HepG2 (cell line): ENCODE results near the gene WDR62. TPM values are rescaled to one million over a fixed set of nuclear protein-coding genes. Genes with fewer than 3 reads are reported as not detected.

Experiments
- CAMTA2 ChIP-seq: sonication (generic); formaldehyde crosslinking; IDR thresholded peaks from 2 replicates; pipeline ENCODE4 v1.4.0; 2020; ENCODE audit warnings: mild to moderate bottlenecking, missing genetic modification reagents, borderline replicate concordance
- CC2D1A ChIP-seq: sonication (generic); formaldehyde crosslinking; IDR thresholded peaks from 2 replicates; pipeline ENCODE4 v1.8.1; 2023; ENCODE audit warnings: mild to moderate bottlenecking, missing genetic modification reagents
- ELF3 ChIP-seq: IDR thresholded peaks from 2 replicates; pipeline ENCODE4 v1.6.1; 2016; ENCODE audit warnings: missing genetic modification reagents, missing compliant biosample characterization
- HNF4G ChIP-seq, 2 experiments: sonication (generic) in 1 of 2; formaldehyde crosslinking in 1 of 2; IDR thresholded peaks; 2 replicates each; pipeline versions ENCODE4 v1.4.0 to v1.6.1; 2011 to 2020; ENCODE audit warnings: borderline replicate concordance in 2 of 2, low read depth in 2 of 2, mild to moderate bottlenecking in 2 of 2, low read length in 1 of 2, missing genetic modification reagents in 1 of 2, moderate library complexity in 1 of 2
- IRX3 ChIP-seq: sonication (generic); formaldehyde crosslinking; IDR thresholded peaks from 2 replicates; pipeline ENCODE4 v1.8.1; 2023; ENCODE audit warnings: mild to moderate bottlenecking, low read depth, missing genetic modification reagents, borderline replicate concordance
- MAF1 ChIP-seq: sonication (generic); formaldehyde crosslinking; IDR thresholded peaks from 2 replicates; pipeline ENCODE4 v1.5.0; 2020; ENCODE audit warnings: missing genetic modification reagents, borderline replicate concordance
- MAZ ChIP-seq, 2 experiments: sonication (generic) in 1 of 2; formaldehyde crosslinking in 1 of 2; IDR thresholded peaks; 2 replicates each; pipeline versions ENCODE4 v1.5.0 to v1.6.1; 2012 to 2020; ENCODE audit warnings: low read depth in 2 of 2, mild to moderate bottlenecking in 2 of 2, borderline replicate concordance in 1 of 2, improper control_type of control experiment in 1 of 2, low read length in 1 of 2, missing genetic modification reagents in 1 of 2, moderate library complexity in 1 of 2
- MYNN ChIP-seq: sonication (generic); formaldehyde crosslinking; IDR thresholded peaks from 2 replicates; pipeline ENCODE4 v1.4.0; 2020; ENCODE audit warnings: mild to moderate bottlenecking, low read depth, missing genetic modification reagents
- NFIC ChIP-seq: IDR thresholded peaks from 2 replicates; pipeline ENCODE4 v1.6.1; 2012; ENCODE audit warnings: mild to moderate bottlenecking, low read length, inconsistent platforms
- SALL2 ChIP-seq: sonication (generic); formaldehyde crosslinking; IDR thresholded peaks from 2 replicates; pipeline ENCODE4 v1.8.1; 2023; ENCODE audit warnings: mild to moderate bottlenecking, missing genetic modification reagents, inconsistent platforms
- SOX13 ChIP-seq, 3 experiments: fragments of 450-650 bp in 1 of 3; sonication (generic) in 1 of 3; formaldehyde crosslinking in 1 of 3; IDR thresholded peaks in 2 of 3; conservative IDR thresholded peaks in 1 of 3; 2 replicates each; pipeline versions ENCODE4 v1.5.0 to v1.6.1; 2016 to 2020; ENCODE audit warnings: antibody characterized with exemption in 1 of 3, mild to moderate bottlenecking in 1 of 3, missing compliant biosample characterization in 1 of 3, missing genetic modification reagents in 1 of 3, moderate library complexity in 1 of 3
- TFAP4 ChIP-seq: sonication (generic); IDR thresholded peaks from 2 replicates; pipeline ENCODE4 v1.6.1; 2016; ENCODE audit warnings: low read depth, borderline replicate concordance
- TMF1 ChIP-seq: sonication (generic); formaldehyde crosslinking; IDR thresholded peaks from 2 replicates; pipeline ENCODE4 v1.8.1; 2022; ENCODE audit warnings: low read depth, missing genetic modification reagents
- TSC22D2 ChIP-seq: sonication (generic); formaldehyde crosslinking; IDR thresholded peaks from 2 replicates; pipeline ENCODE4 v1.5.1; 2020; ENCODE audit warnings: missing genetic modification reagents, mild to moderate bottlenecking, borderline replicate concordance
- U2AF2 ChIP-seq: fragments of 200-400 bp; formaldehyde crosslinking; IDR thresholded peaks from 2 replicates; pipeline ENCODE4 v1.6.1; 2017; ENCODE audit warnings: low read depth, mild to moderate bottlenecking, low read length
- ZBTB2 ChIP-seq: sonication (generic); formaldehyde crosslinking; IDR thresholded peaks from 2 replicates; pipeline ENCODE4 v1.8.0; 2022; ENCODE audit warnings: low read depth, missing genetic modification reagents
- ZBTB8A ChIP-seq: sonication (generic); formaldehyde crosslinking; IDR thresholded peaks from 2 replicates; pipeline ENCODE4 v1.4.0; 2020; ENCODE audit warnings: mild to moderate bottlenecking, low read depth, missing genetic modification reagents, borderline replicate concordance
- ZKSCAN5 ChIP-seq: sonication (generic); formaldehyde crosslinking; IDR thresholded peaks from 2 replicates; pipeline ENCODE4 v1.5.1; 2020; ENCODE audit warnings: mild to moderate bottlenecking, missing genetic modification reagents
- ZNF724P ChIP-seq: sonication (generic); formaldehyde crosslinking; IDR thresholded peaks from 2 replicates; pipeline ENCODE4 v1.8.0; 2022; ENCODE audit warnings: missing genetic modification reagents, borderline replicate concordance
- ZNF879 ChIP-seq: sonication (generic); formaldehyde crosslinking; IDR thresholded peaks from 2 replicates; pipeline ENCODE4 v1.8.1; 2023; ENCODE audit warnings: missing genetic modification reagents
- polyA plus RNA-seq, 8 experiments: library from polyadenylated mRNA; depleted of rRNA in 3 of 8; stranded (reverse) in 7 of 8; unstranded in 1 of 8; fragments of >200 nt; fragmentation: Illumina TruSeq in 4 of 8; extraction: Trizol in 4 of 8; gene quantifications; 2 replicates each; pipeline versions ENCODE4 v1.2.1 to v1.2.3, GENCODE V29; 2011 to 2016; ENCODE audit warnings: low read depth in 4 of 8, missing spikeins in 1 of 8, mixed read lengths in 1 of 8; ENCODE audit not compliant: insufficient read depth in 1 of 8
- total RNA-seq, 5 experiments: library from RNA; depleted of rRNA; stranded (reverse); fragments of >200 nt; fragmentation: Illumina TruSeq; extraction: Trizol; gene quantifications; 2 replicates each; pipeline ENCODE4 v1.2.3, GENCODE V29; 2016; ENCODE audit warnings: low read depth in 1 of 5
- TF ChIP-seq, protein P1 (sequence below): sonication (generic); formaldehyde crosslinking; IDR thresholded peaks from 2 replicates; pipeline ENCODE4 v1.4.0; 2020; ENCODE audit warnings: missing genetic modification reagents
- TF ChIP-seq, protein P2 (sequence below): sonication (generic); formaldehyde crosslinking; IDR thresholded peaks from 2 replicates; pipeline ENCODE4 v1.5.0; 2020; ENCODE audit warnings: mild to moderate bottlenecking, low read depth, missing genetic modification reagents, borderline replicate concordance

The WDR62 gene
- total and polyA plus RNA-seq, 2 of the 13 experiments (the other 11 are each of a cell fraction or from before 2014, with no cell fraction given) = 5.8 to 12.5 TPM

DNA sequence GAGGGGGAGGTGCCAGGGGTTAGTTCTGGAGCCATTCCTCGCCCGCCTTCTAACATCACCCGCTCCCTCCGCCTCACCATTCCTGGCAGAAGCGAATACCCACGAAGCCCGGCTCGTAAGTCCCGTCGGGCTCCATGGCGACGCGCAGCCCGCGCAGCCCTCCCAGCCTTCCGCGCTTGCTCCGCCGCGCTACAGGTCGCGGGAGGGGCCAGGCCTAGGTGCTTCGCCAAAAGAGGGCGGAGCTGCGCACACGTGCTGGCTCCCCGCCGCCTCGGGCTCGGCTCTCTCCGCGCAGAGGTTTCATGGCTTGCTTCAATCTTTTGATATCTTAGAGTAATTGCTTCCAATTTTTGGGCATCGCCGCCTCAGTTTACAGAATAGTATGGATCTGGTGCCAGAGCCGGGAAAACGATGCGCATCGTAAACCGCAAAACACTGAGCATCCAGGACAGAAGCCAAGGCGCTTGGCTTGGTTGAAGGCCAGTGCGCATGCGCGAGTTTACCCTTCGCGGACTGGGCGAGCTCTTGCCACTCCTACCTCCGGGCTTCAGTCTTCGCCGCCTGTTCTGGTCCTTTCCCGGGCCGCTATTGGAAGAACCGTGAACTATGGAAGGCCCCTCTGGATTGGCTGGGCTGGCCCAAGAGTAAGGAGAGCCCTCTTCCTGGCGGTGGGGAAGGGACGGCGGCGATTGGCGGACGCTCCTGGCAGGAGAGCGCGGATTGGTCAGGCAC lies 60.2 kb downstream of the WDR62 start, which contains the start of gene POLR2I (continued):
- TF ChIP-seq ZBTB8A (peak; percentile 97), TFAP4 (0 out of 2 replicates have a peak, but pooled peaks have one; percentile 2), SALL2 (CRISPR knock-in tag) (peak; percentile 86; the same call in 1 of the 2 replicates), ZBTB2 (peak; percentile 64; the same call in 1 of the 2 replicates), MAZ (IDR thresholded peaks at IDR 0.05; ENCODE audit: borderline replicate concordance, low read depth, low read length) (peak; percentile 47; the same call in 1 of the 2 replicates), MAZ (CRISPR knock-in tag; IDR thresholded peaks at IDR 0.05; ENCODE audit: low read depth) (peak; percentile 89), ELF3 (CRISPR knock-in tag) (peak; percentile 64; the same call in 1 of the 2 replicates), HNF4G (IDR thresholded peaks at IDR 0.05; ENCODE audit: borderline replicate concordance, low read depth, low read length) (no peak), HNF4G (CRISPR knock-in tag; IDR thresholded peaks at IDR 0.05; ENCODE audit: borderline replicate concordance, low read depth) (no peak), MAF1 (CRISPR knock-in tag) (peak; percentile 90; the same call in 1 of the 2 replicates), U2AF2 (0 out of 2 replicates have a peak, but pooled peaks have one; percentile 54), SOX13 (IDR thresholded peaks at IDR 0.05) (no peak), SOX13 (CRISPR knock-in tag; conservative IDR thresholded peaks at IDR 0.05 in 1 of 2, IDR thresholded peaks at IDR 0.05 in 1 of 2) (peak in 1 of 2 experiments; percentile 58; a peak in 2 of 4 replicates), CAMTA2 (0 out of 2 replicates have a peak, but pooled peaks have one; percentile 78), ZNF879 (0 out of 2 replicates have a peak, but pooled peaks have one; percentile 62), TSC22D2 (CRISPR knock-in tag) (peak; percentile 31; the same call in 1 of the 2 replicates), CC2D1A (CRISPR knock-in tag) (no peak), NFIC (no peak), ZNF724P (CRISPR knock-in tag) (peak; percentile 88), ZKSCAN5 (CRISPR knock-in tag) (no peak), MYNN (CRISPR knock-in tag) (0 out of 2 replicates have a peak, but pooled peaks have one; percentile 38), IRX3 (0 out of 2 replicates have a peak, but pooled peaks have one; percentile 81), TMF1 (CRISPR knock-in tag) (no peak)
- TF ChIP-seq, protein P1, sequence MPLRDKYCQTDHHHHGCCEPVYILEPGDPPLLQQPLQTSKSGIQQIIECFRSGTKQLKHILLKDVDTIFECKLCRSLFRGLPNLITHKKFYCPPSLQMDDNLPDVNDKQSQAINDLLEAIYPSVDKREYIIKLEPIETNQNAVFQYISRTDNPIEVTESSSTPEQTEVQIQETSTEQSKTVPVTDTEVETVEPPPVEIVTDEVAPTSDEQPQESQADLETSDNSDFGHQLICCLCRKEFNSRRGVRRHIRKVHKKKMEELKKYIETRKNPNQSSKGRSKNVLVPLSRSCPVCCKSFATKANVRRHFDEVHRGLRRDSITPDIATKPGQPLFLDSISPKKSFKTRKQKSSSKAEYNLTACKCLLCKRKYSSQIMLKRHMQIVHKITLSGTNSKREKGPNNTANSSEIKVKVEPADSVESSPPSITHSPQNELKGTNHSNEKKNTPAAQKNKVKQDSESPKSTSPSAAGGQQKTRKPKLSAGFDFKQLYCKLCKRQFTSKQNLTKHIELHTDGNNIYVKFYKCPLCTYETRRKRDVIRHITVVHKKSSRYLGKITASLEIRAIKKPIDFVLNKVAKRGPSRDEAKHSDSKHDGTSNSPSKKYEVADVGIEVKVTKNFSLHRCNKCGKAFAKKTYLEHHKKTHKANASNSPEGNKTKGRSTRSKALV (CRISPR knock-in tag) = peak; percentile 81
- TF ChIP-seq, protein P2, sequence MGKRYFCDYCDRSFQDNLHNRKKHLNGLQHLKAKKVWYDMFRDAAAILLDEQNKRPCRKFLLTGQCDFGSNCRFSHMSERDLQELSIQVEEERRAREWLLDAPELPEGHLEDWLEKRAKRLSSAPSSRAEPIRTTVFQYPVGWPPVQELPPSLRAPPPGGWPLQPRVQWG = no peak
